ENCODE measurements around the gene CCDC57.

The CCDC57 gene

GRCh38 chr17:82076785-82077591 is 135.7 kb downstream of the CCDC57 start:
- no peak for DNase-seq

DNA sequence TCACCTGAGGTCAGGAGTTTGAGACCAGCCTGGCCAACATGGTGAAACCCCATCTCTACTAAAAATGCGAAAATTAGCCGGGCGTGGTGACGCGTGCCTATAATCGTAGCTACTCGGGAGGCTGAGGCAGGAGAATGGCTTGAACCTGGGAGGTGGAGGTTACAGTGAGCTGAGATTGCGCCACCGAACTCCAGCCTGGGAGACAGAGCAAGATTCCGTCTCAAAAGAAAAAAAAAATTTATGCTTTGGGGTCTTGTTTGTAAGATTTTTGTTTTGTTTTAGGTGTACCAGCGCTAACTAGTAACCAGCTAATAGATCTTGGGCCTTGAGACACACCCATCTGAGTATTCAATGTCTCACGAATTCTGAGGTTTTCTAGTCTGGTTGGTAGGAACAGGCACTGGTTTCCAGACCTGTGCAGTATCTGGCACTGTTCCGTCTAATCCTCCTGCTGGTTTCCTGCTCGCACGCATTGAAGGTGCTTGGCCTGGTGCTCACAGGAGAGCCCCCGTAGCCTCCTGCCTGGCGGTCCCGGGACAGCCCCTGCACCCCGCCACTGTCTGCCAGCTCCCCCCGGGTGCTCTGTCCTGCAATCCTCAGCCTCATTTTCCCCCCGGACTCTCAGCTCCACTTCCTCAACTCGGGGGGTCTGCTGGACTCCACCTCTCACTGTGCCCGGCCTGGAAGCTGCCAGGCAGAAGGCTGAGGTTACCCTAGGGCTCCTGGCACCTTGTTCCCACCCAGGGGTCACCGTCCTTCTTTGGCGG is 136.4 kb downstream of the CCDC57 start:
- DNase-seq = no peak

- DNase-seq = no peak
Measured at GRCh38 chr17:82073446-82073845, 139.2 kb downstream of the CCDC57 start.

- DNase-seq = no peak
Measured at GRCh38 chr17:82072827-82073226, 139.8 kb downstream of the CCDC57 start.

DNA sequence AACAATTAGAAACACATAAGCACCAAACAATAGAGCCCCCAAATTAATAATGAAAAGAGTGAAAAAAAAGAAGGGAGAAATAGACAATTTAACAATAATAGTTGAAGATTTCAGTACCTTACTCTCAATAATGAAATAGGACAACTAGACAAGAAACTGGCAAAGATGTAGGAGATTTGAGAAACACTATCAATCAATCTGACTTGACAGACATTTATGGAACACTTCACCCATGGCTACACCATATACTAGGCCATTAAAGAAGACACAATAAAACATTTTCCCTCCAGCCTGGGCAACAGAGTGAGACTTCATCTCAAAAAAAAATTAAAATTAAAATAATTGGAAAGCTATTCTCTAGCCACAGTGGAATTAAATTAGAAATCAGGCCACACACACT is 142.0 kb downstream of the CCDC57 start:
- no peak for DNase-seq

DNA sequence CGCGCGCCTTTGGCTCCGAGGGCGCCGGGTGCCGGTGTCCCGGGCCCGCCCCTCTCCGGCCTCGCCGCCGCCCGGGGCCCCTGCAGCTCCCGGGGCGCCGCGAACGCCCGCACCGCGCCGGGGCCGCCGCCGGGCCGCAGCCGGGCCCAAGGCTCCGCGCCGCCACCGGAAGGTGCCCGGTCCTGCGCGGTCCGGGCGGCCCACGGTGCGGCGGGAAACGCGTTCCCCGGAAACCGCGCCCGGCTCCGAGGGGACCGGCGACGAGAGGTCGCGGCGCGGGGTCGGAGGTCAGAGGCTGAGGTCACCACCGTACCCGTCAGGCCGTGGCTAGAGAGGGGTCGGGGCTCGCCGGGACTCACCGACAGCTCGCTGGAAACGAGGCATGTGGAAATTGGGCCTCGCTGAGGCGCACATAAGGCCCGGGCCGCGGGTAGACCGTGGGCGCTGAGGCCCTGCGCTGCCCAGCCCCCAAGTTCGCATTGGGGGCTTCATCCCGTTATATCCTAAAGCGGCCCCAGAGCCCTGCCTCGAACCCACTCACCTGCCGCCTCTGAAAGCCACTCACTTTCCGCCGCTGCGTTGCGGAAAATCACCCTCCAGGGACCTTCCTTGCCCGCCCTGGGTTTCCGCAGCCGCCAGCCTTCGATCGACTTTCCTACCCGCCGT is 146.9 kb downstream of the CCDC57 start, which contains the start of gene DUS1L:
TSS of gene DUS1L (minus strand) at position 167 of the 666 bp plus-strand sequence. CDS start 745 bp downstream, outside the sequence.
- DNase-seq = no peak

DNA sequence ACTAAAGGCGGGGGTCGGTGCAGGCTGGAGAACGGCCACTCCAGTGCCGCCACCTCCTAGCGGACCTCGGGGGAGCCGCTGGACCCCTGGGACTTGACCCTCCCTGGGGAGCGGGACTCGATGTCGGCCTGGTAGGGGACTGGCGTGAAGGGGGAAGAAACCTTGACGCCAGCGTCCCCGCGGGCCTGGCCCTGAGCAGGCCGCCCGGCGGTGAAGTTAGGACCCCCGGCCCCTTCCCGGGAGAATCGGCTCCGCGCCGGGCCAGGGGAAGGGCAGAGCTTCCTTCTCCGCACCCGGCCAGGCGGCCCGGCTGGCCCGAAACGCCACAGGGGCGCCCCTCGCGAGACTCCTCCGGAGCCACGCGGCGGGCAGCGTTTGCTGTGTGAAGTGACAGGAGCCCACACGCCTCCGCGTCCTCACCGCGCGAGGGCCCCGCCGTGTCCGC is 147.4 kb downstream of the CCDC57 start:
- DNase-seq = no peak

GRCh38 chr17:82064433-82065192 is 148.0 kb downstream of the CCDC57 start:
- no peak for DNase-seq

DNA sequence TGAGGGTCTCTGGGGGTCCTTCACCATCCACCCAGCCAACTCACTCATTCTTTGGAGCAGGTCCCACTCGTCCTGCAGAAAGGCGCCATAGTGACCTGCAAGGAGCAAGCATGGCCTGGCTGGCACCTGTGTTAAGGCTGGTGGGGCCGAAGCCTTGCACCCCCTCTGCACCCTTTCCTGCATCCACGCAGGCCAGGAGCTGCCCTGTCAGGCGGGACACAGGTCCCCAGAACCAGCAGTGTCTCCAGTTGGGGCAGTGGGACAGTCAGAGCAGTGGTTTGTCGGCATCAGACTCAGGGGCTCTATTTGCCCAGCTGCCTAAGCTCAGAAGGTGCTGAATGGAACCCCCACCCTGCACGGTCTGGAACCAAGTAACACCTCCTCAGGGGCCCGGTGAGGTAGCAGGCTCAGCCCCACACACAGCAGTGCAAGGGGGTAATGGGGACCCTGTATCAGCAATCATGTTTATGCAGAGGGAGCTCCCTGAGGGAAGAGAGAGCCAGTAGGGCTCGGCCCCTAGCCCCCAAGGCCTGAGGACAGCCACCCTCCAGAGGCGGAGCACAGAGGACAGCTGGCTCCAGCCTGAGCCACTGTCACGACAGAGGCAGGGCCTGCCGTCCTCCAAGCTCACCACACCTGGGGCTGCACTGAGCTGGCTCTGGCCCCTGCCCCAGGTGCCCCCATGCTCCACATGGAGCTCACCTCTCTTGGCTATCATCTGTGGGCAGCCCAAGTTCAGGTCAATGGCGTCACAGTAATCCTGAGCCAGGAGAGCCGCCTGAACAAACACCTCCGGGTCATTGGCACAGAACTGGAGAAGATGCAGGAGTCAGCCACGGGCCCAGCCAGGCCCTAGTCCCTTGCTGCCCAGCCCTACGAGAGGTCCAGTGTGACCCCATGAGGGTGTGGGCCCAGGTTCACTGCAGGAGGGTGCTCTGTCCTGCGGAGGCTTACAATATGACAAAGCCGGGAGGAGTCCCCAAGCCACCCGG is 148.9 kb downstream of the CCDC57 start:
- DNase-seq = no peak

DNA sequence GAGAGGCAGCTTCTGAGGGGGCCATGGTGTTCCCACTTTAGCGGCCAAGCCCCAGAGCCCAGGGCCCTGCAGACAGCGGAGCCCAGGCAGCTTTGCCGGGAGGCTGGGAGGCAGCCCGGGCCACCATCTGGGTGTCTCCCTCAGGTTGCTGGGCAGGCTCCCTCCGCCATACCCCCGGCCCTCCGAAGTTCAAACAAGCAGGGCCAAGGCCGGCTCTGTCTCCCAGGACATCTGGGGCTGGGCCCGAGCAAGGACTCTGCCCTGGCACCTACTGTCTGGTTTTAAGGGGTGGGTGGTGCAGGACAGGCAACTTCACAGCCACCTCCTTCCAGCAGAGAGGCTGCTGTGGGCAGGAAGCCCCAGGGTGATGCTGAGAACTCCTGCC is 149.7 kb downstream of the CCDC57 start:
- DNase-seq = no peak

- no peak for DNase-seq
Measured at GRCh38 chr17:82062076-82062983, 150.3 kb downstream of the CCDC57 start.

GRCh38 chr17:82061047-82061925 is 151.4 kb downstream of the CCDC57 start:
- no peak for DNase-seq

DNA sequence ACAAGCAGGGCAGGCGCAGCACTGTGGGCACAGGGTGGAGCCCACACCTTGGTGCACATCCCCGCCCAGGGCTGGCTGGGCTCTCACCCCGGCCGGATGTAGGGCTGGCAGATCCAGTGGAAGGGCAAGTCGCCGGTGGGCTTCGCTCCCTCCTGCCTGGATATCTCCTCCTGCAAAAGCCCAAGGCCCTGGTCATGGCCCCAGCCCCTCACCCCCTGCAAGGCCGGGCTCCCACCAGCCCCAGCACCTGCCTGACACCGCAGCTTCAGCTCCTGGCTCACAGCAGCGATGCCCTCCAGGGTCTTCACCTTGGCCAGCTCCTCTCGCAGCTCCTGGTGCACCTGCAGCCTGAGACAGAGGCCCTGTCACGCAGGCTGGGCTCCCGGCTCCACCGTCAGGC is 152.0 kb downstream of the CCDC57 start:
- no peak for DNase-seq

DNA sequence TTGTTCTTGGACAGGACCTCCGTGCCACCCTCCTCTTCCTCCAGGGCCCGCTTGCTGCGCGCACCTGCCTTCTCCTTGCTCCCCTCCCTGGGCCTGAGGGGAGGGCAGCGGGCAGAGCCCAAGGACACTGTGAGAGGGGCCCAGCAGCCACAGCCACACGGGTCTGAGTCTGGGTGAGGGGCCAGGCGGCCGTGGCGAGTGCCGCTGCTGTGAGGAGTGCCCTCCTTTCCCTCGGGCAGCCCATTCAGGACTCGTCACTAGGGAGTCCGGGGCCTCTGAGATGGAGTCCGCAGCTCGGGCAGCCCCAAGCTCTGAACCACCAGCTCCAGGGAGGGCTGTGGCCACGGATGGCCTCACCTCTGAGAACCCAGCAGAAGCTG is 152.7 kb downstream of the CCDC57 start:
- no peak for DNase-seq

DNA sequence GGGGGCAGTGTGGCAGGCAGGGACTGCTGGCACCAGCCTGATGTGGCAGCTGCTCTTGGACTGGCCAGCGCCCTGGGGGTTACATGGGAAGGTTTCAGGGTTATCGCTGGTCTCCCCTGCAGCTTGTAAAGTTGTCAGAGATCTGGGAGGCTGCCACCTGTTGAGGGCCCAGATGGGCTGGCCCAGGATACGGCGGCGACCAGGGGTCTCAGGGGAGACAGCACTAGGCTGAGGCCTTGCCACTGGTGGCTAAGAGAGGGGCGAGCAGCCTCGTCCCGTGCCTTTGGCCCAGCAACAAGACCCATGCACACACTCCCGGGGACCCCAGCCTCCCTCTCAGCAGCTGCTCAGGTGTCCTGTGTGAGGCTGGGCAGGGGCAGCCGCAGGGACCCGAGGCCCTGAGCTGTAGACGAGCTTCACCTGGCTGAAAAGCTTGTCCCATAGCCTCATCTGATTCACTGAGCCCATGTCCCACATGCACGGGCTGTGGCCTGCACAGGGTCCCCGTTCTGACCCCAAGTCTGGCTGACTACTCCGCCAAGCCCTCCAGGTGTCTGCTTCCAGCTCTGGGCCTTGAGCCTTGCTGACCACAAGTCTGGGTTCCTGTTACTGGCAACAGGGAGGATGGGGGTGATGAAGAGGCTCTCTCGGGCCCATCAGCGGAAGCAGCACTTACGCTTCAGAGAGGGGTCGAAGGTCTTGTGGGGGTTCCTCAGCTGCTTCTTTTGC is 153.2 kb downstream of the CCDC57 start:
- DNase-seq = no peak

GRCh38 chr17:82058855-82059249 is 153.8 kb downstream of the CCDC57 start:
- no peak for DNase-seq

GRCh38 chr17:82058230-82058854 is 154.3 kb downstream of the CCDC57 start:
- no peak for DNase-seq
